PC-3 (cell line): ENCODE measurements around the gene CAMTA2. TPM values are rescaled to one million over a fixed set of nuclear protein-coding genes. Genes with fewer than 3 reads are reported as not detected.

ENCODE experiments used
- ATAC-seq: fragments of 200-7000 bp; cut with Tn5 transposase; 2 replicates; pipeline ENCODE4 v1.9.1; 2020; ENCODE audit warnings: mild to moderate bottlenecking, moderate library complexity
- BruUV-seq: library from RNA; stranded (reverse); fragments of 400-500 nt; replicated peaks from 2 replicates; lab custom pipeline; 2021; lab: Mats Ljungman, UMichigan
- CTCF ChIA-PET: fragments of 300-600 bp; sonication (Branson Sonifier 250); formaldehyde crosslinking; loops from one replicate; lab custom pipeline; 2022; ENCODE audit warnings: antibody characterized with exemption; lab: Charles Lee
- POLR2A ChIA-PET: fragments of 300-600 bp; sonication (Branson Sonifier 250); formaldehyde crosslinking; loops from one replicate; lab custom pipeline; 2022; ENCODE audit warnings: antibody characterized with exemption; ENCODE audit not compliant: unreplicated experiment; lab: Charles Lee
- DNase-seq: peaks from one replicate; pipeline ENCODE4 v3.0.0-alpha.2; 2015
- H2AFZ ChIP-seq: fragments of 300-600 bp; sonication (generic); 2 replicates; pipeline ENCODE4 v1.6.0; 2016; ENCODE audit warnings: antibody characterized with exemption, low read length
- H3F3A ChIP-seq: fragments of 300-600 bp; sonication (generic); one replicate; pipeline ENCODE4 v1.6.0; 2017; ENCODE audit warnings: antibody characterized with exemption, low read length, control low read depth, mild to moderate bottlenecking; ENCODE audit not compliant: unreplicated experiment
- H3K27ac ChIP-seq: fragments of 300-600 bp; sonication (generic); 2 replicates; pipeline ENCODE4 v1.5.1; 2016; ENCODE audit warnings: mild to moderate bottlenecking, low read length
- H3K27me3 ChIP-seq: fragments of 300-600 bp; sonication (generic); 2 replicates; pipeline ENCODE4 v1.6.1; 2016; ENCODE audit warnings: low read length, mixed read lengths
- H3K36me3 ChIP-seq: fragments of 300-600 bp; sonication (generic); 2 replicates; pipeline ENCODE4 v1.6.1; 2016; ENCODE audit warnings: low read depth, mixed run types, low read length, mixed read lengths
- H3K4me1 ChIP-seq: fragments of 300-600 bp; sonication (generic); 2 replicates; pipeline ENCODE4 v1.5.1; 2016; ENCODE audit warnings: low read length; ENCODE audit not compliant: insufficient read depth
- H3K4me2 ChIP-seq: fragments of 300-600 bp; sonication (generic); 2 replicates; pipeline ENCODE4 v1.6.0; 2016; ENCODE audit warnings: low read length
- H3K4me3 ChIP-seq: fragments of 300-600 bp; sonication (generic); 2 replicates; pipeline ENCODE4 v1.5.1; 2016; ENCODE audit warnings: mild to moderate bottlenecking, low read length, mixed read lengths
- H3K79me2 ChIP-seq: fragments of 300-600 bp; sonication (generic); 2 replicates; pipeline ENCODE4 v1.6.1; 2017; ENCODE audit warnings: low read length, mixed read lengths
- H3K9ac ChIP-seq: fragments of 300-600 bp; sonication (generic); 2 replicates; pipeline ENCODE4 v1.6.0; 2016; ENCODE audit warnings: mild to moderate bottlenecking, low read length
- H3K9me2 ChIP-seq: fragments of 300-600 bp; sonication (generic); replicated peaks from 2 replicates; pipeline ENCODE4 v1.6.1; 2016; ENCODE audit warnings: mixed run types, low read length, mixed read lengths
- H3K9me3 ChIP-seq: fragments of 300-600 bp; sonication (generic); 2 replicates; pipeline ENCODE4 v1.6.1; 2016; ENCODE audit warnings: low read length, mixed read lengths
- H4K20me1 ChIP-seq: fragments of 300-600 bp; sonication (generic); 2 replicates; pipeline ENCODE4 v1.6.1; 2016; ENCODE audit warnings: low read length, mixed read lengths
- CTCF ChIP-seq: fragments of 300-600 bp; sonication (generic); conservative IDR thresholded peaks from 2 replicates; pipeline ENCODE4 v1.5.1; 2017; ENCODE audit warnings: antibody characterized with exemption, low read depth, mild to moderate bottlenecking, low read length
- EZH2 ChIP-seq: fragments of 300-600 bp; sonication (generic); IDR thresholded peaks from one replicate; pipeline ENCODE4 v1.6.1; 2017; ENCODE audit warnings: antibody characterized with exemption, mild to moderate bottlenecking, low read length; ENCODE audit not compliant: unreplicated experiment
- EZH2phosphoT487 ChIP-seq: fragments of 300-600 bp; sonication (generic); IDR thresholded peaks from 2 replicates; pipeline ENCODE4 v1.6.1; 2018; ENCODE audit warnings: mild to moderate bottlenecking, antibody characterized with exemption, low read length, borderline replicate concordance
- intact Hi-C: fragments of 100-400 bp; cut with micrococcal nuclease; formaldehyde crosslinking; loops from 2 replicates; pipeline ENCODE4 v1.9.0; 2023
- total RNA-seq: library from RNA; depleted of rRNA; stranded (reverse); fragments of >200 nt; gene quantifications from 2 replicates; pipeline ENCODE4 v1.2.3, GENCODE V29; 2014

CAMTA2 gene
- total RNA-seq, 1 experiment from 2014 or later = 6.2 TPM

DNA sequence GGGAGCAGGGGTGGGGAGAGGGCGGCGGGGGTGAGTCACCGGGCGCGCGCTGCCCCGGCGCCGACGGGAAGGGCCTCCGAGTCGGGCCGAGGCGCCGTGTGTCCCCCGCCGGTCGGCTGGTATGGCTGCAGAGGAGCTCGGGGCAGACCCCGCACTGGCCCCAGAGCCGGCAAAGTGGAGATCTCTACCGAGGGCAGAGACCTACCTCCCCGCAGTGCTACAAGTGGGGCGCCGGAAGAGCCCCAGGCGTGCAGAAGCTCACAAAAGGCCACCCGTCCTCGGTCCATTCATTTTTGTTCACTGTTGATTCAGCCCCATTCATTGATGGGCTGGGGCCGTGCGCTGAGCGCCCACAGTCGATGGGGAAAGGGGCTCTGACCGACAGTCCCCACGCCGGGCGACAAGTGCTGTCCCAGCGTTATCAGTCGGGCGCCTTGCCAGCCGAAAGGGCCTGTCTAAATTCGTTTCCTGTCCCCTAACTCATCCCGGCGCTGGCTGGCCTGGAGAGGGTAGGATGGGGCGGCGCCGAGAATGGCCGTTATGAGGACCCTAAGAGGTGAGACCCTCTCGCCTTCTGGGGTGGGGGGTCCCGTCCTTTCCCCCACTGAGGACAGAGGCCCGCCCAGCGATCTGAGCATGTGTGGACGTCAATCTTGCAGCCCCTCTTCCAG lies 37.3 kb downstream of the CAMTA2 start:
- CTCF ChIA-PET = interaction anchor here (0.6 kb wide), 1 partner anchor 11 kb away, joined by 3 read pairs; the partner anchor contains the start of gene SLC25A11
- intact Hi-C loops = no loop called here
- peak; percentile 11 for DNase-seq
- ATAC-seq = peak; percentile 19; the same call in 1 of the 2 replicates
- no peaks in the 10 kb centered on the region for H3K27me3 ChIP-seq
- H3K36me3 ChIP-seq = peaks cover 14% of the 10 kb centered on the region
- H3K4me2 ChIP-seq = peak overlapping the region; percentile 93
- POLR2A ChIA-PET = interaction anchor here (0.7 kb wide), 1 partner anchor 17 kb away, joined by 5 read pairs; the partner anchor contains the start of gene SPAG7
- H3K9me2 ChIP-seq = no peaks in the 10 kb centered on the region
- no peaks in the 10 kb centered on the region for H3K9me3 ChIP-seq
- H3F3A ChIP-seq = no peaks in the 10 kb centered on the region
- H3K4me3 ChIP-seq = peak overlapping the region; percentile 74
- H3K27ac ChIP-seq = peak overlapping the region; percentile 85
- peaks cover 20% of the 10 kb centered on the region for H3K4me1 ChIP-seq
- peaks cover 16% of the 10 kb centered on the region for H4K20me1 ChIP-seq
- peak overlapping the region; percentile 82 for H2AFZ ChIP-seq
- no peak for TF ChIP-seq EZH2
- TF ChIP-seq EZH2phosphoT487 = no peak
- TF ChIP-seq CTCF = no peak
- BruUV-seq = TSS peak; percentile 70
- H3K79me2 ChIP-seq = peaks cover 34% of the 10 kb centered on the region
- H3K9ac ChIP-seq = peak overlapping the region; percentile 64

DNA sequence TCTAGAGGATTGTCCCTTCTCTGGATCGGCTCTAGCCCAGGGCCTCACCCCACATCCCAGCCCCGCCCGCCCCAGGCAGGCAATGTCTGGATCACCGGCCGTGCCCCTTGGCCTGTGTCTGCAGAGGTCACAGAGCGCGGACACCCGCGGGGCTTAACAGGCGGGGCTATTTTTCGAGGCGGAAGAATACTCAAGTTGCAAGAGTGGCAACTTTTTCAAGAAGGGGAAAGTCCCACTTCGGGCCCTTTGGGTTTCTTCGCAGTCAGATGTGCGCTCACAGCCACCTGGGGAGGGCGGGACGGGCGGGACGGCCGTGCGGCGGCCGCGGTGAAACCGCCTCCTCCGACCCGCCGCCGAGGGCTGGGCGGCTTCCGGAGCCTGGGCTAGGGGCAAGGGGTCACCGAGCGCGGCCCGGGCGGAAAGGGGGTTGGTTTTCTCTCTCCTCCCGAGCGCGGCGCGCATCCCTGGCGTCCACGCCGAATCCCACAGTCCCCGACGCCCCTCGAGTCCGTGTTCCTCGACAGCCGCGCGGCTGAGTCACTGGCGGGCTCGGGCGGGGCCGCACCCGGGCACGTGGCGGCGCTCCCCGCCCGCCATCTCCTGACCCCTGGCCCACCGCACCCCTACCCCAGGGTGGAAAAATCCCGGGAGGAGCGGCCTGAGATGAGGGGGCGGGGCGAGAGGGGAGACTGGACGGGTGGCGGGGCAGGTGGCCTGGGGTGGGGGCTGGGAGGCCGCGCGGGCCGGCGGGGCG lies 38.0 kb downstream of the CAMTA2 start:
- ChIA-PET POLR2A (interaction anchor here (0.7 to 1.1 kb wide), 2 partner anchors 10 to 20 kb away, joined by 3 to 4 read pairs; partner anchors contain the start of gene SLC25A11), CTCF (no interaction called here)
- intact Hi-C loops = loop anchor here (1.0 kb wide), 1 partner anchor 18 kb away; the partner anchor contains the start of gene SPAG7
- Histone ChIP-seq H2AFZ (peak overlapping the region; percentile 72), H3F3A (no peaks in the 10 kb centered on the region), H3K27ac (peak overlapping the region; percentile 85), H3K9ac (peak overlapping the region; percentile 93), H3K4me2 (peak overlapping the region; percentile 98), H3K4me1 (peaks cover 27% of the 10 kb centered on the region), H3K36me3 (peaks cover 19% of the 10 kb centered on the region), H3K4me3 (peak overlapping the region; percentile 90), H3K79me2 (peaks cover 41% of the 10 kb centered on the region), H4K20me1 (peaks cover 22% of the 10 kb centered on the region), H3K9me2 (no peaks in the 10 kb centered on the region), H3K27me3 (no peaks in the 10 kb centered on the region), H3K9me3 (no peaks in the 10 kb centered on the region)
- peak; percentile 78 for TF ChIP-seq EZH2phosphoT487
- no peak for TF ChIP-seq EZH2
- DNase-seq (peak; percentile 74), ATAC-seq (peak; percentile 17)
- BruUV-seq = no TSS peak

- peak overlapping the region; percentile 84 for H2AFZ ChIP-seq
- peaks cover 30% of the 10 kb centered on the region for H3K4me1 ChIP-seq
- intact Hi-C loops = loop anchor here (1.0 kb wide), 1 partner anchor 18 kb away; the partner anchor contains the start of gene SPAG7
- peak overlapping the region; percentile 93 for H3K9ac ChIP-seq
- BruUV-seq = no TSS peak
- TF ChIP-seq EZH2phosphoT487 (peak; percentile 89), EZH2 (no peak)
- peak overlapping the region; percentile 98 for H3K4me2 ChIP-seq
- no peaks in the 10 kb centered on the region for H3K9me3 ChIP-seq
- H4K20me1 ChIP-seq = peaks cover 26% of the 10 kb centered on the region
- ChIA-PET POLR2A (interaction anchor here (0.7 to 1.1 kb wide), 3 partner anchors 9 to 21 kb away, joined by 3 to 4 read pairs (median 3); partner anchors contain the start of genes SLC25A11 and SPAG7), CTCF (no interaction called here)
- peak overlapping the region; percentile 85 for H3K27ac ChIP-seq
- peaks cover 47% of the 10 kb centered on the region for H3K79me2 ChIP-seq
- H3K4me3 ChIP-seq = peak overlapping the region; percentile 90
- DNase-seq (peak; percentile 85), ATAC-seq (peak; percentile 55)
- H3K36me3 ChIP-seq = peaks cover 23% of the 10 kb centered on the region
- no peaks in the 10 kb centered on the region for H3K27me3 ChIP-seq
- no peaks in the 10 kb centered on the region for H3K9me2 ChIP-seq
- no peaks in the 10 kb centered on the region for H3F3A ChIP-seq
Observed at GRCh38 chr17:4948931-4949320, 38.5 kb downstream of the CAMTA2 start.
